Hepatic stellate cell (primary cell): Measurements from ENCODE around the gene C4orf50.
A peak's percentile ranks its signal among the peaks of the same experiment; 100 is the strongest.
"Not testable (repeated sequence)": the region's sequence is repeated elsewhere in the genome, so short reads cannot be mapped to it uniquely, and the experiment has no call there.

Source experiments
- DNase-seq: peaks from one replicate; pipeline ENCODE4 v3.0.0; 2011; ENCODE audit warnings: low spot score

C4orf50 gene

DNA sequence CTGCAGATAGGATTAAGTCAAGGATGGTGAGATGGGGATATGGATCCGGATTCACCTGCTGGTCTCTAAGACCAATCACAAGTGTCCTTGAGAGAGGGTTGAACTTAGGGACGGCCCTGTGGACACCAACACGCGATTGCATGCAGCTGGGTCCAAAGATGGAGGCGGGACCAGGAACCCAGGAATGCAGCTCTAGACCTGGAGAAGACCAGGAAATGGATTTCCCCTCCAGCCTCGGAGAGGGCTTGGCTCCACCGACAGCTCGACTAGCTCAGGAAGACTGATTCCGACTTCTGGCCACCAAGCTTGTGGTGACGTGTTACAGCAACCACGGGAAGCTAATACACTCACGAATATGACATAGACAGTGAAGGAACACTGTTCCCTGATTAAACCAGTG is 4.7 kb downstream of the C4orf50 start:
- DNase-seq = no peak

DNA sequence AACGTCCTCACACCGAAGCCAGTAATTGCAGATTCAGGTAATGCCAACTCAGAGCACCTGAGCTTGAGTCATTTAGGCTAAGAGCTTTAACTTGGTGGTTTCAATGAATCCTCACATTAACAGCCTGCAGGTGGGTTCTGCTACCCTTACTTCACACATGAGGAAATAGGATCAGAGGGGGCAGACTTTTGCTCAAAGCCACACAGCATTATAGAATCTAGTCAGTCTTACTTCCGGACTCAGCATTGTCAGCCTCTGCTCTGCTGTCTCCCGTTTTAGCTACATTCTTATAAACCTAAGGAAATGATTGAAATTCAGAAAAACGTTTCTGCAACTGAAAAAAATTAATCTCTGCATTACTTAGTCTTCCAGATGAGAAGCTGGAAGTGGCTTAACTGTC is 6.0 kb downstream of the C4orf50 start:
- DNase-seq = no peak

DNA sequence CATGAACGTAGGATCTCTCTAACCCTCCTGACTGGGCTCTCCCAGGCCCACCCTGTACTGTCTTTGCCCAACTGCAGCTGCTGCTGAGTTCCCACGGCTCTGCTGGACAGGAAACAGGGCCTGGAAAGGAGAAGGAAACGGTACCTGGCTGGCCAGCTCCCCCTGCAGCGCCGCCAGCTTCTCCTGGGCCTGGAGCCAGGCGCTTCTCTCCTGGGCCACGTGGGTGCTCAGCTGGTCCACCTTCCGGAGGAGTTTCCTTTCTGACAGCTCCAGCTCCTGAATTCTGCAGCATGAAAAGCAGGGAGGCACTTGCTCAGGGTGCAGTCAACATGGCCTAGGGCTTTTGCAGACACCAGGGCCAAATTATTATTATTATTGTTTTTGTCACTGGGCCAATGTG is 6.5 kb downstream of the C4orf50 start:
- DNase-seq = no peak

DNA sequence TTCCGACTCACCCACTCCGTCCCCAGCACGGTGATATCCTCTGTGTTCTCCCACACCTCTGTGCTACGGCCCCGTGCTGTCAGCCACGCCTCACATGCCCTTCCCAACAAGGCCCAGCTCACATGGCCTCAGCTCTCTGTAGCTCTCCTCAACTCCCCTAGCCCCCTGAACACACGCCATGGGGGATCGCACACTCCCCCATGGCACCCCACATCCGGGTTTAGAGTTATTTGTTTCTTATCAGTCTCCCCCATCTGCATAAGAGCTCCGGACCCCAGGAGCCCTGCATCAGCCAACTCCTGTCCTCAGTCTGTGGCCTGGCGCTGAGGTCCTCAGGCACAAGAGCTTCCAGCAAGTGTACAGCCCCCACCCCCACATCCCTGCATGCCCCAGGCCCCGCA is 7.0 kb downstream of the C4orf50 start:
- no peak for DNase-seq

DNA sequence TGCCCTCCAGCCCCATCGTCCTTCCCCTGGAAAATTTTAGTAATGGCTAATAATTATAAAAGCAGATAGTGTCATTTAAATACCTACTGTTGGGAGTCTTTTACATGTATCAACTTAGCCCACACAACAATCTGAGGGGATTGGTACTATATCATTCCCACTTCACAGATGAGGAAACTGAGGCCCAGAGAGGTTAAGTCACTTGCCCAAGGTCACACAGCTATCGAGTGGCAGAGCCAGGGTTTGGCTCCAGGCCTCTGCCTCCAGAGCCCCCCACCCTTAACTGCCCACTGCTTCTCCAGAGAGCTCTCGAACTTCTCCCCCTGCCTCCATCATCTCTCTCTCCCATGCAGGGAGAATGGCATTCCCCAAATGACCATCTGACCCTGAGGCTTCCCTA is 7.4 kb downstream of the C4orf50 start:
- DNase-seq = no peak

DNA sequence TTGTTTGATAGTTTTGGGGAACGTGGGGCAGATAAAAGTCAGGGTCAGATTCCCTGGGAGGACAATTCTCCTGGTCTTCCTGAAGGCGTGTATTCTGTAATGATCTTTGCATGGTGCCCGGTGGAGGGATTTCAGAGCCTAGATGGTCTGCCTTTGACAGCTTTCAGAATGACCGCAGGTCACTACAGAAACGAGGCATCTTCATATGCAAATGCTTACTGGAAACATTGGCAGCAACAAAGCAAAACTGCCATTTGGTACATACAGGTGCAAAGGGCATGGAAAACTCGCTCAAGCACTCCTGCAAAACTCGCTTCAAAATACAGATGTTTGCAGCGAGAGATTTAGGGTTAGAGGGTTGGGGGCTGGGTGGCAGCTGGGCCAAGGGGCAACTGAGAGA is 8.8 kb downstream of the C4orf50 start:
- no peak for DNase-seq

DNA sequence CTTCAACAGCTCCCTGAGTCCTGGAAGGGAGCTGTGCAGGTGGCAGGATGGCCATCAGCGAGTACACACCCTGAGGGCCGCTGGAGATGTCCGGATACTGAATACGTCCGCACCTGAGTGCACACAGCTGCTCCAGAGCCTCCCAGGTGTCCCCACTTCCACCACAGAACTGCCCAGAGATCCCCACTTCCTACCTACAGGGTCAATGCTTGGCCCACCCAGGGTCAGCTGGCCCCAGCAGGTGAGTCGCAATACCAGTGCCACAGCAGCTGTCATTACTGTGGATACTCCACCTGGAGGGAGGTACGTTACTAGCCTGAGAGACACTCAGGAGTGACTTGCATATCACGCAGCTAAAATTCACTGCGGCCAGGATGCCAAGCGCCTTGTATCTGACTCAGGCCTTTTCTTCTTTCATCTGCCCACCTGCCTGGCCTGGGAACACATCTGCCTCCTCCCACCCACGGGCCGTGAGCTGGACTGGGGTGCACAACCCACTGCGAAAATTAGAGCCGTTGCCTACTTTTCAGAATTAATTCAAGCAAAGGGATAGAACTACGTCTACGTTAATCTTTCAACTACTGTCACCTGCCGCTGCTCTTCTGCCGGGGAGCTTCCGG is 9.4 kb downstream of the C4orf50 start:
- no peak for DNase-seq

DNA sequence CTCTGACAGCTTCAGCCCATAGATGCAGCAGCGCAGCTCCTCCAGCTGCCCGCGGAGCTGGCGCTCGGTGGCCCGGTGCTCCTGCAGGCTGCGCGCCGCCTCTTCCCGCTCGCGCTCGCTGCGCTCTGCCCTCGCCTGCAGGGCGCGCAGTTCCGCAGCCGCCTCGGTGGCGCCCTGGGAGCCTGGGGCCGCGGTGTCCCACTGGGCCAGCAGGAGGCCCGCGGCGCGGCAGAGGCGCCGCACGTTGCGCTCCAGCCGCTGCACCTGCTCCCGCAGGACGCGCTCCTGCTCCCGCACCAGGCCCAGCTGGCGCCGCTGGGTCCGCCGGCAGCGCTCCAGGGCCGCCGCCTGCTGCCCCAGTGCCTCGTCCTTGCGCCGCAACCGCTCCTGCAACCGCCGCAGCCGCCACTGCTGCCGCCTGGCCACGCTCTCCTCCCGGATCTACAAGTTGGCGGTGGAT is 10.1 kb downstream of the C4orf50 start:
- DNase-seq = no peak

DNA sequence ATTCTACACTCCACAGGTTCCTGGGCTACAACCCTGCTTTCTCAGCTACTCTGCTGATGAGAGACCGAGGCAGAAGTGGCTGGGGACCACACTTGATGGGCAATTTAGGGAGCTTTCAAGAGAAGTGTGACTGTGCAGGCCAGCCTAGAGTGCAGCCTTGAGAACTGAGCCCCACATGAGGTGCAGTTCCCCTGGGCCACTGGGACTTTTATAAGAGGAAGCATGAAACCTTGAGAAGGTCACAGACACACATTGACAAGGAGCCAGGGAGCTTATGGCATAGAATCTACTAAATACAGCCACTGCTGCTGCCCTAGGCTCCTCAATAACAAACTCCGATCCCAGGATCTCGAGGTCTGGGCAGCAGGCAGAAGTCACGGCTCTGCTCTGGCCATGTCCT is 13.1 kb downstream of the C4orf50 start:
- no peak for DNase-seq

DNA sequence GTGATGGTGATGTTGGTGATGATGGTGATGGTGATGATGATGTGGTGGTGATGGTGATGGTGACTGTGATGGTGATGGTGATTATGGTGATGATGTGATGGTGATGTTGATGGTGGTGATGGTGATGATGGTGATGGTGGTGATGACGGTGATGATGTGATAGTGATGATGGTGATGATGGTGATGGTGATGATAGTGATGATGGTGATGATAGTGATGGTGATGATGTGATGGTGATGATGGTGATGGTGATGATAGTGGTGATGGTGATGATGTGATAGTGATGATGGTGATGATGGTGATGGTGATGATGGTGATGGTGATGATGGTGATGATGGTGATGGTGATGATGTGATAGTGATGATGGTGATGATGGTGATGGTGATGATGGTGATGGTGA is 14.7 kb downstream of the C4orf50 start:
- DNase-seq = not testable (repeated sequence)

DNA sequence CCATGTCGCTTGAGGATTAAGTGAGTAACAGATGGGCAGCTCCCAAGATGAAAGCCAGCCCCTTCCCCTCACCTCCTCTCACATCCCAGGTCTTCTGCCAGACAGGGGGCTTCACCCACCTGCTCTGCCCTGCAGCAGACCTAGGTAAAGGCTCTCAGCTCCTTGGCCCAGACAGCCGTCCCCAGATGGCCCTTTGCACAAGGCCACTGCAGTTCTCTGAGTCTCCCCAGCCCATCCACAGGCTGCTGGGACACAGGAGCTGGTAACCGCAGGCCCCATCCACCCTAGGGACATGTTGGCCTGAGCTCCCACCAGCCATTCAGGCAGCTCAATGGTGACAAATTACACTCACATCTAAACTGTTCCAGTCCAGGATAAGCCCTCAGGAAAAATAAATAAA is 15.3 kb downstream of the C4orf50 start:
- DNase-seq = no peak

DNA sequence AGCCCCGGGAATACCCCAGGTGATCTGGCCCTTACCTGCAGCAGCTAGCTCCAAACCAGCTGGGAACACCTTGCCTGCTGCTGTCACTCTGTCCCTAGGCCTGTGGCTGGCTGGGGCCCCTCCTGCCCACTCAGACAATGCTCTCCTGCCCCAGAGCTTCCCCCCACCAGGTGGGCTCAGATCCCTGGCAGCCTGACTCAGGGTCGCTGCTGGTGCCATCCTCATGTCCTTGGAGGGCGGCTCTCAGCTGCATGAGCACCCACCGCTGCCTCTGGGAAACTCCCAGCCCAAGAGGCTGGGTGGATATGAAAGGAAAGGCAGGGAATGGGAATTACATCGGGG is 15.8 kb downstream of the C4orf50 start:
- DNase-seq = no peak

DNA sequence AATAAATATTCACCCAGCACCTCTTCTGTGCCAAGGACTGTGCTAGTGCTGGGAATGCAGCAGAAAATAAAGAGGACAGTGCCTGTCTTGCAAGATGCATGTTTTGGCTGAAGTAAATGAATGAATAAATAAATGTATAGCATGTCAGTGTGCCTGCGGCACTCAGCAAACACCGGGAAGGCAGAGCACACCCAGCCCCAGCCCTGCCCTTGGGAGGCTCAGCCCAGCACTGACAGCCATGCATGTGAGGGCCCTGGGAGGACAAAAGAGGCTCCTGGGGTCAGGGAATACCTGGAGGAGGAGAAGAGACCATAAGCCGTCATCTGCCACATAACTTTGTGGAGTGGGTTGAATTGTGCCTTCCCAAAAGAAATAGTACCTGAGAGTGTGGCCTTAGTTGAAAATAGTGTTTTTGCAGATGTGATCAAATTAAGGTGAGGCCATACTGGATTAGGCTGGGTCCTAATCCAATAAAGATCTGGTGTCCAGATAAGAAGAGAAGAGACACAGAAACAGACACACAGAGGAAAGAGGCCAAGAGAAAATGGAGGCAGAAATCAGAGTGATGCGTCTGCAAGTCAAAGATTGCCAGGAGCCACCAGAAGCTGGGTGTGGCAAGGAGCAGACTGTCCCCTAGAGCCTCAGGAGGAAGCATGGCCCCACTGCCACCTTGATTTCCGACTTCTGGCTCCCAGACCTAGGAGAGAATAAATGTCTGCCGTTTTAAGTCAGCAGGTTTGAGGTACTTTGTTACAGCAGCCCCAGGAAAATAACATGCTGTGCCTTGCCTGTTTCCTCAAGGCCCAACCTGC is 16.3 kb downstream of the C4orf50 start:
- DNase-seq = no peak

DNA sequence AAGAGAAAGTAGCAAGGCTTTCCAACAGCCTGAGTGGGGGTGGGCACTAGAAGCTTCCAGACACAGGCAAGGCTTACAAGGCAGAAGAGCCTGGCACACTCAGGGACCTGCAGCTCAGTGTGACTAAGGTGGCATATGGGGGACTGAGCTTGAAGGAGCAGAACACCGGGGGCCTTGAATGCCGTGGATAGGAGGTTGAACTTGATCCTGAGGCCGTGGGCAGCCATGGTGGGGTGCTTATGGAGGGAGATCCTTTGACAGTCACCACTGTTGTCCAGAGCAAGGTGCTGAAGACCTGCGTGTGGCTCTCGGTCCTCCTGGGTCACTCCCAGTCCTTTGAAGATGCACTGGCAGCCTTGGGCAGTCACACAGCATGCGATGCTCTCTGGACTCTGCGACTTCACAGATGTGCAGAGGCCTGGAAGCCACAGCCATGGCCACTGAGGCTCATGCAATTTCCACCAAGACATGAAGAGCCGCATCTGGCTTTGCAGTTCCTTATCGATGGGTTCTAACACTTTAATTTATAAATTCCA is 18.3 kb downstream of the C4orf50 start:
- no peak for DNase-seq

DNA sequence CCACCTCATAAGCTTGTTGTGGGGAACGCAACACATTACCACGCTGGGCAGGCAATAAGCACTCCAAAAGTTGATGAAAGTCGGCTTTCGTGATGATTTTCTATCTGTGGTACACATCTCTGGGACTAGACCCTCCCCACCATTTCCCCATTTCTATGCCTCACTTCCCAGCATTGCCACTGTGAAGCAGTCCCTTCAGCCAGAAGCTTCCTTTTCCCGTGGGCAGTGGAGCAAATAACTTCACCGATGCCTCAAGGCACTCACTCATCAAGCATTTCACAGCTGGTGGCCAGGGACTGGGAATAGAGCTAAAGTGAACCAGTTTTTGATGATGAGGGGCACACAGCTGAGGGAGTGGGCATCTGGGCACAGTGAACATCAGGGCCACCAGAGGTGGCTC is 18.9 kb downstream of the C4orf50 start:
- no peak for DNase-seq

DNA sequence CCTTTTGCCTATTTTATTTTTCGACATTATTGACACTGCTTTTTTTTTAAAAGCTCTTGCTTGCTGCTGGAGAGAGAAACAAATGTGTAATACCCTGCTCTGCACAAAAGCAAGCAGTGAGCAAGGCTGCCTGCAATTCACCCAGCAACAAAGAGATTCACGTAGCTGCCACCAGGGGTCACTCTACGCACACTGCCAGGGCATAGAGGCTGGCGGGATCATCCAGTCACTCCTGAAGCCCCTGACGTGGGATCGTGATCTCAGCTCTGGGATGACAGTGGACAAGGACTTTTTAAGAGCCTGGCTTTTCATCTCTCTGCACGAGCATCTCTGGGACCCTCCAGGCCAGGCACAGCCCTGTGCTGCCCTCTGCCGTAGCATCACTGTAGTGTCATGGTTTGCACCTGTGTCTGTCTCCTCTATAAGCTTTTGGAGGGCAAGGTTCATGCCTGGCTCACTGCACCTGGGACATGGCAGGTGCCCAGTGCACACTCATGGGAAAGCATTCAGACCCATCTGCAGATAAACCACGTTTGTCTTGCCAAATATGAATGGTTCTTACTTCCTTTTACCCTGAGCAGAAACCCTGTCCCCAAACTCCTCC is 19.8 kb downstream of the C4orf50 start:
- peak; percentile 79 for DNase-seq

DNA sequence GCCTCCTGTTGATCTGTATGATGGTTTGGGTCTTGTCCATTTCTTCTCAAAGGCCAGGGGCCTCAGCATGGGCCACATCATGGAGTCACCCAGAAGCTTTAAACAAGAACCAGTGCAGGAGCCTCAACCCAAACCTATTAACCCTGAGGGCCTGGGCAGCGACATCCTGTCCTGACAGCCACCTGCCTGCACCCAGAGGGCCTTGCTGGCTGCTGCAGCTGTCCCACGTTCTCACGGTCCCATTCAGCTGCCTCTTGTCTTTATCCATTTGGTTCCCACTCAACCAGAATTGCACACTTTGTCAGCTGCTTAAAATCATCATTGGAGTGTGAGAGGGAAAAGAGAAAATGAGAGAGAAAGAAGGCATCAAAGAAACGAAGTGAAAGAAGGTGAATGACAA is 21.6 kb downstream of the C4orf50 start:
- DNase-seq = no peak

DNA sequence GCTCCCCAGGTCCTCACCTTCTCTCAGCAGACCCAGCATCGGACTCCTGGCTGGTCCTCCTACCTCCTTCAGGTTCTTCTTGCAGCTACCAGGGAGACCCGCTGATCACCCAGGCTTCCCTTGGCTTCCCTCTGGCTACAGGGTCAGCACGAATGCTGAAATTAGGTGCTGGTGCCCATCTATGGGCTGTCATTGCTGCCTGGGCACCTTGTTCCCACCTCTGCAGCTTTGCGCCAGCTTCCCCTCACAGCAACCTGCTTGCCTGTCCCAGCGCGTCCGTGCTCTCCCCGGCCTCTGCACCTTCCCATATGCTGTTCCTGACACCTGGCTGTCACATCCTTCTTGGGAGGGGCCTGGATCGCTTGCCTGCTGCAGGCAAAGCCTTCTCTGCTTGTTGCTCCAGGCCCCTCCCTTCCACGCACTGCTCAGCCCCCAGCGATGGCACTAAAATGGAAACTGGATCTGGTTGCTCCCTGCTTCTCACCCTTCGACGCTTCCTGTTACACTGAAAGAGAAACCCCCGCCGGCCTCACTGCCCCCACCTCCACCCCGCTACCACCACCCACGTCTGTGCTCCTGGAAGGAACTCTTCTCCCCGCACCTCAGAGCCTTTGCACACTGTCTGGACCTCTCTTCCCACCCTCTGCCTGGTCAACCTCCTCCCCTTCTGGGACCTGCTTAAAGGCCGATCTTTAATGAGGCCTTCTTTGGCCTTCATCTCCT is 22.2 kb downstream of the C4orf50 start:
- no peak for DNase-seq

DNA sequence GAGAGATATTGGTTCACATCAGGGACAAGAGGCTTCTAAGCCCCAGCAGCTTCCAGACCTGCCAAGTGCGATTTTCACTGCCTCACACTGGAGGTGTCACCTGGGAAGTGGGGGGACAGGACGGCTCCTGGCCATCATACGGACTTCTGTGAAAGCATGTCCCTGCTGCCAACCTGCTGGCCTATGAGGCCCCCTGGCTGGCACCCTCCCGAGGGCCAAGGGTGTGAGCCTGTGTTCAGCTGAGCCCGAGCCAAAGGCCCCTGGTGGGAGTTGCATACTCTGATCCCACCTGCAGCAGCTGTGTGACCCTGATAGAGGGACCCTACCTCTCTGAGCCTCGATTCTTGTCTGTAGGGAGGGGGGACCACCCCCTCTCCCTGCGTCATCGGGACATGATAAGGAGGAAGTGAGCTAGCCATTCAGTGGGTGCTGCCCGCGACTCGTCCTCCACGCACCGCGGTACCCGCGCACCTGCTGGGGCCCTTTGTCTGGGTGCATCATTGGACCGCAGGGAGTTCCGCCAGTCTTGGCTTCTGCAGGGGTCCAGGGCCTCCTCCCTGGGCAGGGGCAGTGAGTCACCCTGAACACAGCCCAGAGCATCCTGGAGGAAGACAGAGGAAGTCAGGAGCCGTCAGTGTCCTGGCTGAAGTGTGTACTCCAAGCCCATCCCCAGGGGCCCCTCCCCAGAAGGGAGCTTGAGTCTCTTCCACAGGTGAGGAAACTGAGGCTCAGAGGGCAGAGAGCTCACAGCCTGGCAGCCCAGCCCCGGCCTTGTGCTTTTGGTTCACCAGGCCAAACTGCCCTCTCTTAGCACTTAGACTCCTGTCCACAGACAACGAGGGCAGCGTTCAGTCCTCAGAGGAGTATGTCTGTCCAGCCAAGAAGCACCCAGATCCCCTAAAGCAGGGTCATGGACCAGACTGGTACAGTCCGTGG is 24.1 kb downstream of the C4orf50 start:
- DNase-seq = no peak

DNA sequence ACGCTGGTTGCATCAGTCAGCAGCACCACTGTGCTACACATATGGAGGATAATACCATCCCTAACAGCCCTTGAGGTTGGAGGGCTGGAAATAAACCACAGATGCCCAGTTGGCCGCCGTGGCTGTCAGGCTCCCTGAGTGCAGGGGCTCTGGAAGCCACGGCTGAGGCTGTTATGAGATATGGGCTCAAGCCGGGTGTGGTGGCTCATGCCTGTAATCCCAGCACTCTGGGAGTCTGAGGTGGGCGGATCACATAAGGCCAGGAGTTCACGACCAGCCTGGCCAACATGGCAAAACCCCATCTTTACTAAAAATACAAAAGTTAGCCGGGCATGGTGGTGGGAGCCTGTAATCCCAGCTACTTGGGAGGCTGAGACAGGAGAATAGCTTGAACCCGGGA is 24.9 kb downstream of the C4orf50 start:
- DNase-seq = not testable (repeated sequence)

DNA sequence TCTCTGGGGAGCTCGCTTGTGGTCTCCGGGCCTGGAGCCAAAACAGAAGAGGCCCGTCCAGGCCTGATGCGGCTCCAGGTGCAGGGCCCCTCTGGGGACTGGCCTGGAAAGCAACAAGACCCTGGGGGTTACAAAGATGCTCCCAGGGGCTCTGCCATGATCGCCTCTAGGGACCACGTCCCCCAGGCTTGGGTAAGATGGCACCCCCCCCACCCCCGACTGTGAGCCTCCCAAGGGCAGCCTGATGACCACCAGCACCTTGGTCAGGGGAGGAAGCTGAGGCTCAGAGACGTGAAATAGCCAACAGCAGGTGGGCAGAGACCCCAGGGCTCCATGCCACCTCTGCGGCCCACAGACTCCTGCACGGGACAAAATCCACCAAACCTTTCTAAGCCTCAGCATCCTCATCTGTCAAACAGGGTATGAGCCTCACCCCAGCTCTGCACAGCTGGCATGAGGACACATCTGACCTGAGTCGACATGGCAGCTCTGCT is 25.4 kb downstream of the C4orf50 start:
- DNase-seq = no peak
